ENCODE results near the gene ZC3H11A. TPM values are rescaled to one million over a fixed set of nuclear protein-coding genes. Genes with fewer than 3 reads are reported as not detected.
"Not testable (repeated sequence)": the region's sequence is repeated elsewhere in the genome, so short reads cannot be mapped to it uniquely, and the experiment has no call there.

The ZC3H11A gene
- total RNA-seq, 4 donors from 2014 or later = 55.5 to 97.8 (median 72.8) TPM

DNA sequence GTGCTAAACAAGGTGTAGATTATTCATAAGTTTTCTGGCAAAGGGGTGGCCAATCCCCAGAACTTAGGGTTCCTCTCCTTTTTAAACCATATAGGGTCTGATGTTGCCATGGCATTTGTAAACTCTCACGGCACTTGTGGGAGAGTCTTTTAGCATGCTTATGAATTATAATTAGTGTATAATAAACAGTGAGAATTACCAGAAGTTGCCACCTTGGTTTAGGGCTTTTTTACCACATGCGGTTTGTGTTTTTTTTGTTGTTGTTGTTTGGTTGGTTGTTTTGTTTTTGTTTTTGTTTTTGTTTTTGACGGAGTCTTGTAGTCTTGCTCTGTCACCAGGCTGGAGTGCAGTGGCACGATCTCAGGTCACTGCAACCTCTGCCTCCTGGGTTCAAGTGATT is 39.4 kb upstream of the ZC3H11A start:
- intact Hi-C loops (cut with DNase I) = no loop called here
- no peak for TF ChIP-seq POLR2A (IDR thresholded peaks at IDR 0.05)
- TF ChIP-seq, protein P1, sequence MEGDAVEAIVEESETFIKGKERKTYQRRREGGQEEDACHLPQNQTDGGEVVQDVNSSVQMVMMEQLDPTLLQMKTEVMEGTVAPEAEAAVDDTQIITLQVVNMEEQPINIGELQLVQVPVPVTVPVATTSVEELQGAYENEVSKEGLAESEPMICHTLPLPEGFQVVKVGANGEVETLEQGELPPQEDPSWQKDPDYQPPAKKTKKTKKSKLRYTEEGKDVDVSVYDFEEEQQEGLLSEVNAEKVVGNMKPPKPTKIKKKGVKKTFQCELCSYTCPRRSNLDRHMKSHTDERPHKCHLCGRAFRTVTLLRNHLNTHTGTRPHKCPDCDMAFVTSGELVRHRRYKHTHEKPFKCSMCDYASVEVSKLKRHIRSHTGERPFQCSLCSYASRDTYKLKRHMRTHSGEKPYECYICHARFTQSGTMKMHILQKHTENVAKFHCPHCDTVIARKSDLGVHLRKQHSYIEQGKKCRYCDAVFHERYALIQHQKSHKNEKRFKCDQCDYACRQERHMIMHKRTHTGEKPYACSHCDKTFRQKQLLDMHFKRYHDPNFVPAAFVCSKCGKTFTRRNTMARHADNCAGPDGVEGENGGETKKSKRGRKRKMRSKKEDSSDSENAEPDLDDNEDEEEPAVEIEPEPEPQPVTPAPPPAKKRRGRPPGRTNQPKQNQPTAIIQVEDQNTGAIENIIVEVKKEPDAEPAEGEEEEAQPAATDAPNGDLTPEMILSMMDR (IDR thresholded peaks at IDR 0.05) = no peak
- no peaks in the 10 kb centered on the region for H3K9me3 ChIP-seq
- no peaks in the 10 kb centered on the region for H3K36me3 ChIP-seq
- H3K27ac ChIP-seq = peak overlapping the region in 1 of 4 donors; percentile 80
- H3K4me1 ChIP-seq = peaks cover 4 to 54% (median 15%) of the 10 kb centered on the region in 3 donors
- 69 to 73% methylated on average over 4 of the region's 4 CpGs for WGBS, 2 donors
- H3K4me3 ChIP-seq = no peak overlapping the region
- no peaks in the 10 kb centered on the region for H3K27me3 ChIP-seq
- DNase-seq = no peak

DNA sequence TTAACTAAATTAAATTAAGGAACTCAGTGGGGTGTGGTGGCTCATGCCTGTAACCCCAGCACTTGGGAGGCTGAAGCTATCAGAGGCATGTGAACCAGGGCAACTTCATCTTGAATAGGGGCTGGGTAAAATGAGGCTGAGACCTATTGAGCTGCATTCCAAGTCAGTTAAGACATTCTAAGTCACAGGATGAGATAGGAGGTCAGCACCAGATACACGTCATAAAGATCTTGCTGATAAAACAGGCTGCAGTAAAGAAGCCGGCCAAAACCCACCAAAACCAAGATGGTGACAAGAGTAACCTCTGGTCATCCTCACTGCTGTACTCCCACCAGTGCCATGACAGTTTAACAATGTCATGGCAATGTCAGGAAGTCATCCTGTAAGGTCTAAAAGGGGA is 36.7 kb upstream of the ZC3H11A start:
- intact Hi-C loops (cut with DNase I); H3K36me3 ChIP-seq; H3K9me3 ChIP-seq; H3K4me3 ChIP-seq; H3K27me3 ChIP-seq; DNase-seq; H3K27ac ChIP-seq: not testable (repeated sequence)
- 88 to 91% methylated on average over 2 of the region's 2 CpGs for WGBS, 2 donors
- peaks cover 4 to 31% (median 15%) of the 10 kb centered on the region in 3 donors for H3K4me1 ChIP-seq

DNA sequence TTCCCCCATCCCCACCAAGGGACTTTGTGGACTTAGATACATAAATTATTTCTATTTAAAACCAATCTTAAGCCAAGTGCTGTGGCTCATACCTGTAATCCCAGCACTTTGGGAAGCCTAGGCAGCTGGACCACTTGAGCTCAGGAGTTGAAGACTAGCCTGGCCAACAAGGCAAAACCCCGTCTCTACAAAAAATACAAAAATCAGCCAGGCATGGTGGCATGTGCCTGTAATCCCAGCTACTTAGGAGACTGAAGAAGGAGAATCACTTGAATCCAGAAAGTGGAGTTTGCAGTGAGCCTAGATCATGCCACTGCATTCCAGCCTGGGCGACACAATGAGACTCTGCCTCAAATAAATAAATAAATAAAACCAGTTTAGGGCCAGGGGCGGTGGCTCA is 34.9 kb upstream of the ZC3H11A start:
- WGBS, 2 donors = 91 to 93% methylated on average over 3 of the region's 3 CpGs
- Histone ChIP-seq H3K4me3 (no peak overlapping the region), H3K4me1 (peaks cover 4 to 18% (median 7%) of the 10 kb centered on the region in 3 donors), H3K36me3 (no peaks in the 10 kb centered on the region), H3K9me3 (no peaks in the 10 kb centered on the region), H3K27ac (no peak overlapping the region), H3K27me3 (no peaks in the 10 kb centered on the region)
- DNase-seq = no peak
- intact Hi-C loops (cut with DNase I) = no loop called here
- TF ChIP-seq, protein P1 (IDR thresholded peaks at IDR 0.05) = no peak
- no peak for TF ChIP-seq POLR2A (IDR thresholded peaks at IDR 0.05)

DNA sequence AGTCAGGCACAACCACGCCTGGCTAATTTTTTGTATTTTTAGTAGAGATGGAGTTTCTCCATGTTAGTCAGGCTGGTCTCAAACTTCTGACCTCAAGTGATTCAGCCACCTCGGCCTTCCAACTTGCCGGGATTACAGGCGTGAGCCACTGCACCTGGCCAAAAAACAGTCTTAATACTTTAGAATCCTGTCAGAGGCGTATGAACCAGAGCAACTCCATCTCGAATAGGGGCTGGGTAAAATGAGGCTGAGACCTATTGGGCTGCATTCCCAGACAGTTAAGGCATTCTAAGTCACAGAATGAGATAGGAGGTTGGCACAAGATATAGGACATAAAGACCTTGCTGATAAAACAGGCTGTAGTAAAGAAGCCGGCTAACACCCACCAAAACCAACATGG is 33.5 kb upstream of the ZC3H11A start:
- H3K36me3 ChIP-seq; intact Hi-C loops (cut with DNase I); H3K4me1 ChIP-seq; H3K27ac ChIP-seq; DNase-seq; H3K27me3 ChIP-seq; H3K4me3 ChIP-seq; H3K9me3 ChIP-seq: not testable (repeated sequence)
- WGBS, 2 donors = 59 to 94% methylated on average over 4 to 6 of the region's 7 CpGs

DNA sequence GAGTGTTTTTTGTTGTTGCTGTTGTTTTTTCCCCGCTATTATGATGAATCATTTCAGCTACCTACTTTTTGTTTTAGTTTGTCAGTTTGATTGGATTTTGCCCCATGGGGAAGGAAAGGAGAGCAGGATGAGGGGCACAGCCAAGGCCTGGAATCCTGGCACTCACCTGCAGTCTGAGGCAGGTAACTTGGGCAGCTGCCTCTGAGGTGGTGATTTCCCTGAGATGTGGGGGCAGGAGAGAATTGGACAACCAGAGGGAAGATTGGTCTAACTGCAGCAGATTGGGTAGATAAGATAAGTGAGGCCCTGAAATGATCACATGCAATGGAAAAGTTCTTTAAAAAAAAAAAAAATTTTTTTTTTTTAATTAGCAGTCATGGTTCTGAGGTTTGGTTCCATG is 31.9 kb upstream of the ZC3H11A start:
- H3K4me3 ChIP-seq = no peak overlapping the region
- no peaks in the 10 kb centered on the region for H3K27me3 ChIP-seq
- WGBS, 2 donors = 61 to 85% methylated on average over 1 of the region's 1 CpG
- H3K9me3 ChIP-seq = no peaks in the 10 kb centered on the region
- TF ChIP-seq, protein P1 (IDR thresholded peaks at IDR 0.05) = no peak
- no peak for TF ChIP-seq POLR2A (IDR thresholded peaks at IDR 0.05)
- intact Hi-C loops (cut with DNase I) = no loop called here
- no peaks in the 10 kb centered on the region for H3K36me3 ChIP-seq
- H3K27ac ChIP-seq = peak overlapping the region in 2 of 4 donors; percentile 5 to 68
- DNase-seq = no peak
- peaks cover 0 to 21% (median 7%) of the 10 kb centered on the region in 3 donors for H3K4me1 ChIP-seq

DNA sequence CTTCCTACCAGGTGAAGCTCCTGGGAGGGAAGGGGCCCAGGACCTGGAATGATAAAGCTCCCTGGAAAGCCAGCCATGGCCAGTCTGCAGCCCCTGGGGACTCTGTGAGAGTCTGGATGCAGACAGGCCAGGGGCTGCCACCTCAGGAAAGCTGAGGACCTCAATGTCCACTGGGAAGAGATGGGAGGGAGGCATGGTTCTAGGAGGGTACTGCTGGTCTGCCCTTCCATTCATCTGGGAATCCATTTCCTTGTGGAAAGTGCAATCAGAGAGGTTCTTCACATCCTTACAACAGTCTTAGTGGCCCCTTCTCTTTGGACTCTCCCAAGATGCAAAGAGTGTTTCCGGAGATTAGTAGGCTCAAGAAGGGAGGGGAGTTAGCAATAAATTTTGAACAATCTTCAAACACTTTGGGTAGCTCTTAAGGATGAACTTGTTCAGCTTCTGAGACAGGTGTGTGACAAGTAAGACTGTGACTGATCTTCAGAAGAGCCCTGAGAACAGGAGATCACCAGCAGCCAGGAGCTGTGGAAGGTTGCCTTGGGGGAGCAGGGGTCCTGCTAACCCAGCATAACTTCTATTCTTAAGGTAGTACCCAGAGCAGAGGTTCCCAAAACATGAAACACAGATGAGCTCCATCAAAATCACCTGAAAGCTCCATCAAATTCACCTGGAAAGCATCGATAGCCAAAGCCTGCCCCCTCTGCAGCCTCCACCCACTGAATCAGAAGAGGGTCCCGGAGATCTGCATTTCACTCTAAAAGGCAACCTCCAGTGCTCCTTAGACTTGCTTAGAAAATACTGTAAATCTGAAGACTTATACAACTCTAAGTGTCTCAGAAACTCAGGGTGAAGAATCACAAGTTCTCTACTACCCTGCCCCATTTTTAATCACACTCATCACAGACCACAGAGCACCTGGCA is 31.1 kb upstream of the ZC3H11A start:
- Histone ChIP-seq H3K36me3 (no peaks in the 10 kb centered on the region), H3K9me3 (no peaks in the 10 kb centered on the region), H3K4me3 (no peak overlapping the region), H3K4me1 (peaks cover 3 to 30% (median 16%) of the 10 kb centered on the region in 3 donors), H3K27me3 (no peaks in the 10 kb centered on the region), H3K27ac (peak overlapping the region in 3 of 4 donors; percentile 5 to 71 (median 68))
- no peak for TF ChIP-seq POLR2A (IDR thresholded peaks at IDR 0.05)
- TF ChIP-seq, protein P1 (IDR thresholded peaks at IDR 0.05) = no peak
- DNase-seq = no peak
- 53 to 61% methylated on average over 3 of the region's 3 CpGs for whole genome bisulfite sequencing, 2 donors
- intact Hi-C loops (cut with DNase I) = no loop called here
